Progenitor cell of endocrine pancreas (in vitro differentiated cells): ENCODE results near the gene HES2. TPM values are rescaled to one million over a fixed set of nuclear protein-coding genes. Genes with fewer than 3 reads are reported as not detected.
"Not testable (repeated sequence)": the region's sequence is repeated elsewhere in the genome, so short reads cannot be mapped to it uniquely, and the experiment has no call there.

ENCODE experiments used
- DNase-seq: peaks from one replicate; pipeline ENCODE4 v3.0.0; 2021; ENCODE audit warnings: low spot score; ENCODE audit not compliant: unreplicated experiment
- H3K27ac Mint-ChIP-seq: 2 replicates; pipeline ENCODE4 v1.8.0; 2021; ENCODE audit warnings: mild to moderate bottlenecking, moderate library complexity, mixed read lengths
- H3K27me3 Mint-ChIP-seq: 2 replicates; pipeline ENCODE4 v1.8.0; 2021; ENCODE audit warnings: mixed read lengths
- H3K36me3 Mint-ChIP-seq: 2 replicates; pipeline ENCODE4 v1.8.0; 2022; ENCODE audit warnings: mixed read lengths; ENCODE audit not compliant: insufficient read depth
- H3K4me1 Mint-ChIP-seq: 2 replicates; pipeline ENCODE4 v1.8.0; 2021; ENCODE audit warnings: low read depth, mixed read lengths
- H3K4me3 Mint-ChIP-seq: 2 replicates; pipeline ENCODE4 v1.8.0; 2021; ENCODE audit warnings: low read depth, mild to moderate bottlenecking, moderate library complexity, mixed read lengths
- H3K9me3 Mint-ChIP-seq: 2 replicates; pipeline ENCODE4 v1.8.0; 2021; ENCODE audit warnings: low read depth, mixed read lengths
- total RNA-seq: library from RNA; stranded (reverse); gene quantifications from 2 replicates; pipeline ENCODE4 v1.2.1, GENCODE V29; 2021
- TF ChIP-seq, protein P1 (sequence below): fragments of 200-600 bp; sonication (generic); IDR thresholded peaks from one replicate; pipeline ENCODE4 v1.5.0; 2021; ENCODE audit warnings: antibody characterized with exemption, mild to moderate bottlenecking; ENCODE audit not compliant: unreplicated experiment

The HES2 gene
- total RNA-seq, 1 donor from 2014 or later = 0.12 TPM

DNA sequence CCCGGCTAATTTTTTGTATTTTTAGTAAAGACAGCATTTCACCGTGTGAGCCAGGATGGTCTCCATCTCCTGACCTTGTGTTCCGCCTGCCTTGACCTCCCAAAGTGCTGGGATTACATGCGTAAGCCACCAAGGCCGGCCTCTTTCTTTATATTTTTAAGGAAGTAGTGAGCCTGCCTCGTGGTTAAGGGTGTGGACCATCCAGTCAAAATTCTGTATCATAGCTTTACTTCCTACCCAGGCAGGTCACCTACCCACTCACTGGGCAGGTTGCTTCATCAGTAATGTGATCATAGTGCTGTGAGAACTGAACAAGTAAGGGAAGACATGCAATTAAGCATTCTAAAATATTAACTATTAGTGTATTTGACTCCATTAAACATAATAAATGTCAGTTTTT is 18.0 kb downstream of the HES2 start:
- H3K36me3 Mint-ChIP-seq = no peaks in the 10 kb centered on the region
- TF ChIP-seq, protein P1, sequence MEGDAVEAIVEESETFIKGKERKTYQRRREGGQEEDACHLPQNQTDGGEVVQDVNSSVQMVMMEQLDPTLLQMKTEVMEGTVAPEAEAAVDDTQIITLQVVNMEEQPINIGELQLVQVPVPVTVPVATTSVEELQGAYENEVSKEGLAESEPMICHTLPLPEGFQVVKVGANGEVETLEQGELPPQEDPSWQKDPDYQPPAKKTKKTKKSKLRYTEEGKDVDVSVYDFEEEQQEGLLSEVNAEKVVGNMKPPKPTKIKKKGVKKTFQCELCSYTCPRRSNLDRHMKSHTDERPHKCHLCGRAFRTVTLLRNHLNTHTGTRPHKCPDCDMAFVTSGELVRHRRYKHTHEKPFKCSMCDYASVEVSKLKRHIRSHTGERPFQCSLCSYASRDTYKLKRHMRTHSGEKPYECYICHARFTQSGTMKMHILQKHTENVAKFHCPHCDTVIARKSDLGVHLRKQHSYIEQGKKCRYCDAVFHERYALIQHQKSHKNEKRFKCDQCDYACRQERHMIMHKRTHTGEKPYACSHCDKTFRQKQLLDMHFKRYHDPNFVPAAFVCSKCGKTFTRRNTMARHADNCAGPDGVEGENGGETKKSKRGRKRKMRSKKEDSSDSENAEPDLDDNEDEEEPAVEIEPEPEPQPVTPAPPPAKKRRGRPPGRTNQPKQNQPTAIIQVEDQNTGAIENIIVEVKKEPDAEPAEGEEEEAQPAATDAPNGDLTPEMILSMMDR = no peak
- H3K9me3 Mint-ChIP-seq = no peaks in the 10 kb centered on the region
- H3K27me3 Mint-ChIP-seq = peaks cover 52% of the 10 kb centered on the region
- H3K4me3 Mint-ChIP-seq = no peak overlapping the region
- no peaks in the 10 kb centered on the region for H3K4me1 Mint-ChIP-seq
- no peak for DNase-seq
- H3K27ac Mint-ChIP-seq = no peak overlapping the region

DNA sequence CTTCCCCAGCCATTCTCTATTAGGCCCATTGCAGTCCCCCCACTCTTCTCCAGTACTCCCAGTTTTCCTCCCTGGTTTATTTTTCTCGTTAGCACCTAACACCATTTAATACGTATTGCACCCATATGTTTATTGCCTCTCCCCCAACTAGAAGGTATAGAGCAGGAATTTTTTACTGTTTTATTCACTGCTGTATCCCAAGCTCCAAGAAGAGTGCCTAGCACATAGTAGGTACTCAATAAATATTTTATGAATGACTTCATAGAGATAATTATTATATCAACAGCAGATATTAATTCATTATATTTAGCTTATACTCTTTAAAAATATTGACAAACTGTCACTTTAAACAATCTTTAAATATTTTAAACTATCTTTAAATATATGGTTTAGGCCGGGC is 20.4 kb downstream of the HES2 start:
- no peak overlapping the region for H3K4me3 Mint-ChIP-seq
- H3K9me3 Mint-ChIP-seq = no peaks in the 10 kb centered on the region
- H3K36me3 Mint-ChIP-seq = no peaks in the 10 kb centered on the region
- H3K4me1 Mint-ChIP-seq = peaks cover under 1% of the 10 kb centered on the region
- no peak for DNase-seq
- no peak overlapping the region for H3K27ac Mint-ChIP-seq
- peaks cover 41% of the 10 kb centered on the region for H3K27me3 Mint-ChIP-seq
- TF ChIP-seq, protein P1 = no peak

DNA sequence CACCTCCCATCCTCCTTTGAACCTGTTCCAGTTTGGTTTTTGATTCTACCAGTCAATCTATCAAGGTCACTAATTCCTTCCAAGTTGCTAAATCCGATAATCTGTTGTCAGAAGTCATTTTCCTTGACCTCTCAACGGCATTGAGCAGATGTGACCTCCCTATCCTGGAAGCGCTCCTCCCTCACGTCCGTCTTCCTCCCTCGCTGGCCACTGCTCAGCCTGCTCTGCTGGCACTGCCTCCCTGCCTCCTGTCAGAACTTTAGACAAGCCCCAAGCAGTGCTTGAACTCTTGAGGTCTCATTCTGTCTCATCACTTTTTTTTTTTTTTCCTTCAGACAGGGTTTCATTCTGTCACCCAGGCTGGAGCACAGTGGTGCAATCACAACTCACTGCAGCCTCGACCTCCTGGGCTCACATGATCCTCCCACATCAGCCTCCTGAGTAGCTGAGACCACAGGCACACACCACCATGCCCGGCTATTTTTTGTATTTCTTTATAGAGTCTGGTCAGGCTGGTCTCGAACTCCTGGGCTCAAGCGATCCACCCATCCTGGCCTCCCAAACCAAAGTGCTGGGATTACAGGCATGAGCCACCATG is 21.8 kb downstream of the HES2 start:
- Mint-ChIP-seq H3K27me3 (peaks cover 35% of the 10 kb centered on the region), H3K36me3 (no peaks in the 10 kb centered on the region), H3K4me1 (peaks cover 6% of the 10 kb centered on the region), H3K4me3 (no peak overlapping the region), H3K9me3 (no peaks in the 10 kb centered on the region), H3K27ac (no peak overlapping the region)
- no peak for DNase-seq
- TF ChIP-seq, protein P1 = no peak

DNA sequence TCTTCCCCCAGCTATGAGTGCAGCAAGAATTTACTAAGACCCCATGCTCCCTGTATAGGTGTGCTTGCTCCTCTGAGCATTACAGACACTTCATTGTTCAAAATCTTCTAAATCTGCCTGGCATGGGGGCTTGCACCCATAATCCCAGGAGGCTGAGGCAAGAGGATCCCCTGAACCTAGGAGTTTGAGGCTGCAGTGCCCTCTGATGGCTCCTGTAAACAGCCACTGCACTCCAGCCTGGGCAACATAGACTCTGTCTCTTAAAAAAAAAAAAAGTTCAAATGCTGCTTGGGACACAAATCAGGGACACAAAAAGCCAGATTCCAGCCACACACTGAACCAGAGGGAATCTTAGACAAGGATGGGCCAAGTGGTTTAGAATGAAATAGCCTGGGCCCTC is 22.7 kb downstream of the HES2 start:
- Mint-ChIP-seq H3K9me3 (no peaks in the 10 kb centered on the region), H3K36me3 (no peaks in the 10 kb centered on the region), H3K27me3 (peaks cover 36% of the 10 kb centered on the region), H3K4me3 (peak overlapping the region; percentile 10), H3K27ac (no peak overlapping the region), H3K4me1 (peaks cover 9% of the 10 kb centered on the region)
- DNase-seq = no peak
- TF ChIP-seq, protein P1 = no peak

DNA sequence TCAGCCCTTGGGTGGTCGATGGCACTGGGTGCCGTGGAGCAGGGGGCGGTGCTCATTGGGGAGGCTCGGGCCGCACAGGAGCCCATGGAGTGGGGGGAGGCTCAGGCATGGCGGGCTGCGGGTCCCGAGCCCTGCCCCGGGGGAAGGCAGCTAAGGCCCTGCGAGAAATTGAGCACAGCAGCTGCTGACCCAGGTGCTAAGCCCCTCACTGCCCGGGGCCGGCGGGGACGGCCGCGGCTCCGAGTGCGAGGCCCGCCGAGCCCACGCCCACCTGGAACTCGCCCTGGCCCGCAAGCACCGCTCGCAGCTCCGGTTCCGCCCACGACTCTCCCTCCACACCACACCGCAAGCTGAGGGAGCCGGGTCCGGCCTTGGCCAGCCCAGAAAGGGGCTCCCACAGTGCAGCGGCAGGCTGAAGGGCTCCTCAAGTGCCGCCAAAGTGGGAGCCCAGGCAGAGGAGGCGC is 23.9 kb downstream of the HES2 start:
- not testable (repeated sequence) for H3K4me1 Mint-ChIP-seq, DNase-seq, H3K27ac Mint-ChIP-seq, H3K4me3 Mint-ChIP-seq, H3K36me3 Mint-ChIP-seq, H3K9me3 Mint-ChIP-seq
- peaks cover 32% of the 10 kb centered on the region for H3K27me3 Mint-ChIP-seq

- H3K27ac Mint-ChIP-seq, DNase-seq, H3K9me3 Mint-ChIP-seq, H3K4me1 Mint-ChIP-seq, H3K36me3 Mint-ChIP-seq: not testable (repeated sequence)
- Mint-ChIP-seq H3K4me3 (peak overlapping the region; percentile 41), H3K27me3 (peaks cover 32% of the 10 kb centered on the region)
Measured at GRCh38 chr1:6395130-6395529, 24.6 kb downstream of the HES2 start.
